ENCODE results near the gene CABP1. TPM values are rescaled to one million over a fixed set of nuclear protein-coding genes. Genes with fewer than 3 reads are reported as not detected.

CABP1 gene
- total and polyA plus RNA-seq, 2 experiments from 2014 or later: not detected

GRCh38 chr12:120631097-120631496, 9.3 kb upstream of the CABP1 start:
- Histone ChIP-seq H3K4me3 (no peak overlapping the region), H3K27ac (no peak overlapping the region), H3K9me3 (ENCODE audit: low read depth) (no peaks in the 10 kb centered on the region), H3K4me1 (ENCODE audit: low read depth) (no peaks in the 10 kb centered on the region), H3K27me3 (no peaks in the 10 kb centered on the region), H3K36me3 (no peaks in the 10 kb centered on the region)
- TF ChIP-seq, protein P1, sequence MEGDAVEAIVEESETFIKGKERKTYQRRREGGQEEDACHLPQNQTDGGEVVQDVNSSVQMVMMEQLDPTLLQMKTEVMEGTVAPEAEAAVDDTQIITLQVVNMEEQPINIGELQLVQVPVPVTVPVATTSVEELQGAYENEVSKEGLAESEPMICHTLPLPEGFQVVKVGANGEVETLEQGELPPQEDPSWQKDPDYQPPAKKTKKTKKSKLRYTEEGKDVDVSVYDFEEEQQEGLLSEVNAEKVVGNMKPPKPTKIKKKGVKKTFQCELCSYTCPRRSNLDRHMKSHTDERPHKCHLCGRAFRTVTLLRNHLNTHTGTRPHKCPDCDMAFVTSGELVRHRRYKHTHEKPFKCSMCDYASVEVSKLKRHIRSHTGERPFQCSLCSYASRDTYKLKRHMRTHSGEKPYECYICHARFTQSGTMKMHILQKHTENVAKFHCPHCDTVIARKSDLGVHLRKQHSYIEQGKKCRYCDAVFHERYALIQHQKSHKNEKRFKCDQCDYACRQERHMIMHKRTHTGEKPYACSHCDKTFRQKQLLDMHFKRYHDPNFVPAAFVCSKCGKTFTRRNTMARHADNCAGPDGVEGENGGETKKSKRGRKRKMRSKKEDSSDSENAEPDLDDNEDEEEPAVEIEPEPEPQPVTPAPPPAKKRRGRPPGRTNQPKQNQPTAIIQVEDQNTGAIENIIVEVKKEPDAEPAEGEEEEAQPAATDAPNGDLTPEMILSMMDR (IDR thresholded peaks at IDR 0.05; ENCODE audit: low read depth, low read length): no peak
- no peak for DNase-seq (ENCODE audit: low read depth in 1 of 2, low spot score in 1 of 2)

GRCh38 chr12:120640861-120641833, 721 bp downstream of the CABP1 start:
- Histone ChIP-seq H3K27ac (no peak overlapping the region), H3K4me1 (ENCODE audit: low read depth) (peaks cover 6% of the 10 kb centered on the region), H3K27me3 (peaks cover 72% of the 10 kb centered on the region), H3K36me3 (no peaks in the 10 kb centered on the region), H3K4me3 (peak overlapping the region; percentile 37), H3K9me3 (ENCODE audit: low read depth) (no peaks in the 10 kb centered on the region)
- TF ChIP-seq, protein P1 (IDR thresholded peaks at IDR 0.05; ENCODE audit: low read depth, low read length): no peak
- peak; percentile 66 to 90 for DNase-seq (ENCODE audit: low read depth in 1 of 2, low spot score in 1 of 2)

- H3K9me3 ChIP-seq (ENCODE audit: low read depth): no peaks in the 10 kb centered on the region
- no peak for DNase-seq (ENCODE audit: low read depth in 1 of 2, low spot score in 1 of 2)
- TF ChIP-seq, protein P1 (IDR thresholded peaks at IDR 0.05; ENCODE audit: low read depth, low read length): no peak
- H3K27me3 ChIP-seq: peaks cover 79% of the 10 kb centered on the region
- H3K4me1 ChIP-seq (ENCODE audit: low read depth): peaks cover 6% of the 10 kb centered on the region
- no peaks in the 10 kb centered on the region for H3K36me3 ChIP-seq
- no peak overlapping the region for H3K27ac ChIP-seq
- no peak overlapping the region for H3K4me3 ChIP-seq
These were observed 1.7 kb downstream of the CABP1 start for GRCh38 chr12:120642121-120642520.

DNA sequence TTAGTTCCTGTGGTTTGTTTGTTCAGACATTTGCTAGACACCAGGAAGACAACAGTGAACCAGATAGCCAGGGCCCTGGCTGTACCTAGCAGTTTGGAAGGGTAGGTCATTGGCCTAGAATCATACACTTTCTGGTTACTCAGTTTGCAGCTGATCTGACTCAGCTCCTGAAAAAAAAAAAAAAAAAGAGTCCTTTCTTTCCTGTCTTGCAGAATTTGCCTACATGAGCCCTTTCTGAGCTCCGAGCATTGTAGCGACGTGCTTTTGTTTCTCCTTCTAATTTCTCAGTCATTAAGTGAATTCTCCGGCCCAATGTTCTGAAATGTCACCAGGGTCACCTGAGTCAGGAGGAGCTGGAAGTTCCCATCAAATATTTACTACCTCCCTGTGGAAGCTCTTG, 2.4 kb downstream of the CABP1 start:
- H3K27me3 ChIP-seq: peaks cover 79% of the 10 kb centered on the region
- TF ChIP-seq, protein P1 (IDR thresholded peaks at IDR 0.05; ENCODE audit: low read depth, low read length): no peak
- H3K27ac ChIP-seq: no peak overlapping the region
- H3K4me3 ChIP-seq: no peak overlapping the region
- no peak for DNase-seq (ENCODE audit: low read depth in 1 of 2, low spot score in 1 of 2)
- peaks cover 6% of the 10 kb centered on the region for H3K4me1 ChIP-seq (ENCODE audit: low read depth)
- H3K9me3 ChIP-seq (ENCODE audit: low read depth): no peaks in the 10 kb centered on the region
- no peaks in the 10 kb centered on the region for H3K36me3 ChIP-seq

- H3K9me3 ChIP-seq (ENCODE audit: low read depth): no peaks in the 10 kb centered on the region
- no peak overlapping the region for H3K4me3 ChIP-seq
- no peak for DNase-seq (ENCODE audit: low read depth in 1 of 2, low spot score in 1 of 2)
- no peaks in the 10 kb centered on the region for H3K36me3 ChIP-seq
- TF ChIP-seq, protein P1 (IDR thresholded peaks at IDR 0.05; ENCODE audit: low read depth, low read length): no peak
- peaks cover 74% of the 10 kb centered on the region for H3K27me3 ChIP-seq
- H3K4me1 ChIP-seq (ENCODE audit: low read depth): peaks cover 6% of the 10 kb centered on the region
- H3K27ac ChIP-seq: no peak overlapping the region
These were observed 3.1 kb downstream of the CABP1 start for GRCh38 chr12:120643574-120643973.
